Hepatocyte (in vitro differentiated cells): Measurements from ENCODE around the gene TBATA. TPM values are rescaled to one million over a fixed set of nuclear protein-coding genes. Genes with fewer than 3 reads are reported as not detected.

ENCODE experiments used
- DNase-seq: peaks from one replicate; pipeline ENCODE4 v3.0.0-alpha.2; 2016; ENCODE audit warnings: low spot score
- H2AFZ ChIP-seq: fragments of 200-600 bp; sonication (generic); 2 replicates; pipeline ENCODE4 v1.6.0; 2016; ENCODE audit warnings: antibody characterized with exemption, mild to moderate bottlenecking
- H3K27ac ChIP-seq: fragments of 200-600 bp; sonication (generic); 2 replicates; pipeline ENCODE4 v1.5.1; 2016; ENCODE audit warnings: mild to moderate bottlenecking
- H3K27me3 ChIP-seq: fragments of 200-600 bp; sonication (generic); 2 replicates; pipeline ENCODE4 v1.6.1; 2016
- H3K36me3 ChIP-seq: fragments of 200-600 bp; sonication (generic); replicated peaks from 2 replicates; pipeline ENCODE4 v1.5.1; 2016; ENCODE audit warnings: low read depth; ENCODE audit not compliant: insufficient read depth
- H3K4me1 ChIP-seq: fragments of 200-600 bp; sonication (generic); 2 replicates; pipeline ENCODE4 v1.5.1; 2016; ENCODE audit warnings: mild to moderate bottlenecking, moderate library complexity; ENCODE audit not compliant: insufficient read depth
- H3K4me2 ChIP-seq: fragments of 200-600 bp; sonication (generic); 2 replicates; pipeline ENCODE4 v1.6.0; 2016
- H3K4me3 ChIP-seq: fragments of 200-600 bp; sonication (generic); 2 replicates; pipeline ENCODE4 v1.5.1; 2016; ENCODE audit warnings: mild to moderate bottlenecking
- H3K79me2 ChIP-seq: fragments of 200-600 bp; sonication (generic); 2 replicates; pipeline ENCODE4 v1.6.0; 2017; ENCODE audit warnings: mild to moderate bottlenecking
- H3K9me2 ChIP-seq: fragments of 200-600 bp; sonication (generic); replicated peaks from 2 replicates; pipeline ENCODE4 v1.6.0; 2017; ENCODE audit warnings: mild to moderate bottlenecking; ENCODE audit not compliant: insufficient read depth
- H3K9me3 ChIP-seq: fragments of 200-600 bp; sonication (generic); 2 replicates; pipeline ENCODE4 v1.5.1; 2016; ENCODE audit warnings: low read depth, mild to moderate bottlenecking
- H4K20me1 ChIP-seq: fragments of 200-600 bp; sonication (generic); 2 replicates; pipeline ENCODE4 v1.6.0; 2016; ENCODE audit warnings: mild to moderate bottlenecking; ENCODE audit not compliant: insufficient read depth, poor library complexity, severe bottlenecking
- CTCF ChIP-seq: fragments of 200-600 bp; sonication (generic); IDR thresholded peaks from 2 replicates; pipeline ENCODE4 v1.5.1; 2016; ENCODE audit warnings: antibody characterized with exemption, mild to moderate bottlenecking; ENCODE audit not compliant: poor library complexity
- EZH2 ChIP-seq: fragments of 200-600 bp; sonication (generic); IDR thresholded peaks from 2 replicates; pipeline ENCODE4 v1.6.1; 2016; ENCODE audit warnings: antibody characterized with exemption, mild to moderate bottlenecking, borderline replicate concordance
- EZH2phosphoT487 ChIP-seq: fragments of 200-600 bp; sonication (generic); IDR thresholded peaks from one replicate; pipeline ENCODE4 v1.6.1; 2018; ENCODE audit warnings: antibody characterized with exemption, mild to moderate bottlenecking, low read depth, moderate library complexity; ENCODE audit not compliant: unreplicated experiment, severe bottlenecking
- WGBS: methylation state at CpG from one replicate; pipeline ENCODE4 v1.1.6; 2016; ENCODE audit warnings: low lambda C conversion rate; ENCODE audit errors: missing lambda C conversion rate; 5-methylcytosine and 5-hydroxymethylcytosine counted together
- polyA plus RNA-seq: library from polyadenylated mRNA; unstranded; fragments of >200 nt; fragmentation: Nextera tagmentation; extraction: Ambion mirVana; gene quantifications from 2 replicates; pipeline ENCODE4 v1.2.1, GENCODE V29; 2016
- total RNA-seq: library from RNA; depleted of rRNA; stranded (reverse); fragments of >200 nt; gene quantifications from 2 replicates; pipeline ENCODE4 v1.2.3, GENCODE V29; 2014

The TBATA gene
- total and polyA plus RNA-seq, 2 experiments from 2014 or later: not detected

GRCh38 chr10:70758757-70759514 is 26.2 kb downstream of the TBATA start:
- Histone ChIP-seq H3K27me3 (no peaks in the 10 kb centered on the region), H3K4me2 (no peak overlapping the region), H3K9me2 (no peaks in the 10 kb centered on the region), H3K9me3 (no peaks in the 10 kb centered on the region), H2AFZ (no peak overlapping the region), H3K79me2 (no peaks in the 10 kb centered on the region), H4K20me1 (no peaks in the 10 kb centered on the region), H3K36me3 (no peaks in the 10 kb centered on the region), H3K4me3 (no peak overlapping the region), H3K4me1 (no peaks in the 10 kb centered on the region), H3K27ac (no peak overlapping the region)
- peak; percentile 85 for DNase-seq
- no peak for TF ChIP-seq EZH2phosphoT487
- TF ChIP-seq CTCF: peak; percentile 82
- no peak for TF ChIP-seq EZH2
- WGBS: 21% methylated on average over 7 of the region's 7 CpGs

DNA sequence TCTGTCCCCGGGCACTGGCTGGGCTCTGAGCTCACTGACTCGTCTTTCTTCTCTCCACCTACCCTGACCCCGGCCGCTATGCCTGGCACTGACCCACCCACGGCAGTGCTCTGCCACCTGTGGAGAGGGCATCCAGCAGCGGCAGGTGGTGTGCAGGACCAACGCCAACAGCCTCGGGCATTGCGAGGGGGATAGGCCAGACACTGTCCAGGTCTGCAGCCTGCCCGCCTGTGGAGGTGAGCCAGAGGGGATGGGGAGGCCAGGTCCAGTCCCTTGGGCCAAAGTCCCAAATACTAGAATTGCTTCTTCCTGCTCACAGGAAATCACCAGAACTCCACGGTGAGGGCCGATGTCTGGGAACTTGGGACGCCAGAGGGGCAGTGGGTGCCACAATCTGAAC is 27.3 kb downstream of the TBATA start:
- H3K4me1 ChIP-seq: no peaks in the 10 kb centered on the region
- H3K79me2 ChIP-seq: no peaks in the 10 kb centered on the region
- TF ChIP-seq EZH2phosphoT487 (no peak), CTCF (no peak), EZH2 (no peak)
- no peak overlapping the region for H3K27ac ChIP-seq
- no peak for DNase-seq
- WGBS: 97% methylated on average over 13 of the region's 13 CpGs
- no peak overlapping the region for H2AFZ ChIP-seq
- H3K9me3 ChIP-seq: no peaks in the 10 kb centered on the region
- H3K9me2 ChIP-seq: no peaks in the 10 kb centered on the region
- H3K4me3 ChIP-seq: no peak overlapping the region
- H3K27me3 ChIP-seq: no peaks in the 10 kb centered on the region
- no peak overlapping the region for H3K4me2 ChIP-seq
- no peaks in the 10 kb centered on the region for H4K20me1 ChIP-seq
- no peaks in the 10 kb centered on the region for H3K36me3 ChIP-seq

- 79% methylated on average over 8 of the region's 8 CpGs for WGBS
- no peaks in the 10 kb centered on the region for H3K79me2 ChIP-seq
- no peaks in the 10 kb centered on the region for H3K4me1 ChIP-seq
- H3K9me3 ChIP-seq: no peaks in the 10 kb centered on the region
- no peak overlapping the region for H3K4me3 ChIP-seq
- H4K20me1 ChIP-seq: no peaks in the 10 kb centered on the region
- no peaks in the 10 kb centered on the region for H3K36me3 ChIP-seq
- no peaks in the 10 kb centered on the region for H3K27me3 ChIP-seq
- DNase-seq: no peak
- H3K9me2 ChIP-seq: no peaks in the 10 kb centered on the region
- no peak overlapping the region for H3K27ac ChIP-seq
- TF ChIP-seq EZH2 (no peak), EZH2phosphoT487 (no peak), CTCF (no peak)
- H2AFZ ChIP-seq: no peak overlapping the region
- H3K4me2 ChIP-seq: no peak overlapping the region
Measured at GRCh38 chr10:70756700-70757360, 28.3 kb downstream of the TBATA start.
